Adrenal gland (tissue), 12 donors: Measurements from ENCODE around the gene ASMTL. TPM values are rescaled to one million over a fixed set of nuclear protein-coding genes. Genes with fewer than 3 reads are reported as not detected.

Source experiments
- DNase-seq, 7 donors: peaks; one replicate each; pipeline ENCODE4 v3.0.0-alpha.2; 2019 to 2020
- H3K27ac ChIP-seq, 5 donors: fragments of 200-600 bp; sonication (generic) in 4 of 5; 1 replicate in 3 of 5; 2 replicates in 2 of 5; pipeline versions ENCODE4 v1.5.1 to v1.8.0; 2016 to 2020; ENCODE audit warnings: mild to moderate bottlenecking in 1 of 5
- H3K27me3 ChIP-seq: fragments of 200-600 bp; 2 replicates; pipeline ENCODE4 v1.8.0; 2021
- H3K36me3 ChIP-seq, 2 donors: fragments of 200-600 bp; replicated peaks in 1 of 2; 1 replicate in 1 of 2; 2 replicates in 1 of 2; pipeline versions ENCODE4 v1.5.1 to v1.8.0; 2018 to 2022
- H3K4me1 ChIP-seq, 2 donors: fragments of 200-600 bp; replicated peaks in 1 of 2; 1 replicate in 1 of 2; 2 replicates in 1 of 2; pipeline versions ENCODE4 v1.5.1 to v1.8.0; 2018 to 2021
- H3K4me3 ChIP-seq, 4 donors: fragments of 200-600 bp; sonication (generic) in 3 of 4; one replicate each; pipeline ENCODE4 v1.5.1; 2016 to 2018
- H3K9me3 ChIP-seq, 3 donors: fragments of 200-600 bp; sonication (generic) in 1 of 3; replicated peaks in 1 of 3; 1 replicate in 2 of 3; 2 replicates in 1 of 3; pipeline versions ENCODE4 v1.5.1 to v1.8.0; 2016 to 2021
- CTCF ChIP-seq, 6 experiments: fragments of 450-650 bp in 4 of 6; fragments of 200-600 bp in 2 of 6; sonication (generic) in 1 of 6; IDR thresholded peaks; 1 replicate in 5 of 6; 2 replicates in 1 of 6; pipeline versions ENCODE4 v1.5.1 to v1.8.0; 2016 to 2021; ENCODE audit warnings: antibody characterized with exemption in 6 of 6, mild to moderate bottlenecking in 2 of 6, moderate library complexity in 1 of 6
- POLR2A ChIP-seq, 2 donors: fragments of 450-650 bp; IDR thresholded peaks; one replicate each; pipeline ENCODE4 v1.6.1; 2017; ENCODE audit warnings: antibody characterized with exemption in 2 of 2, mild to moderate bottlenecking in 2 of 2, moderate library complexity in 1 of 2
- WGBS, 4 donors: extraction: QIAGEN DNeasy Blood & Tissue Kit in 2 of 4; methylation state at CpG; one replicate each; pipeline versions ENCODE4 v1.1.5 to v1.1.7; 2013 to 2017; 5-methylcytosine and 5-hydroxymethylcytosine counted together
- intact Hi-C, 2 donors: fragments of 100-400 bp; cut with DNase I; formaldehyde crosslinking; loops; one replicate each; pipeline versions ENCODE4 v1.14.1 to v1.15.0; 2022 to 2023
- polyA plus RNA-seq, 3 donors: library from polyadenylated mRNA; stranded (reverse); fragments of 200-250 nt in 2 of 3; fragments of 350-450 nt in 1 of 3; fragmentation: Illumina TruSeq in 1 of 3; extraction: RNeasy Lipid Tissue Mini Kit (QIAGEN cat#74804) in 1 of 3; gene quantifications; one replicate each; pipeline ENCODE4 v1.2.3, GENCODE V29; 2013 to 2014
- total RNA-seq, 9 donors: library from RNA; depleted of rRNA in 4 of 9; stranded (reverse); fragments of >200 nt in 4 of 9; fragments of 120-200 nt in 1 of 9; fragmentation: NEBNext Ultra II Directional in 1 of 9; extraction: Animal tissue kit (Norgen Biotek cat#: 25700) in 1 of 9; gene quantifications; one replicate each; pipeline versions ENCODE4 v1.1.0 to v1.2.4, GENCODE V29; 2013 to 2023
- donor health status: healthy with polysubstance abuse.
- donor health status: Bipolar disorder and iron deficiency.
- donor health status: DM: yes; HTN: yes; CAD: no.
- donor health status: DM: no; HTN: no; CAD: no.
- donor health status: DM: no; HTN: no; CAD: no.
- donor health status: DM: yes; HTN: yes; CAD: no.

The ASMTL gene
- total and polyA plus RNA-seq, 12 donors = 7.9 to 35.5 (median 30.9) TPM

GRCh38 chrX:1419545-1420355 is 33.0 kb downstream of the ASMTL start:
- Histone ChIP-seq H3K4me1 (no peaks in the 10 kb centered on the region), H3K27me3 (no peaks in the 10 kb centered on the region), H3K9me3 (no peaks in the 10 kb centered on the region), H3K36me3 (peaks cover 0 to 6% of the 10 kb centered on the region in 2 donors), H3K4me3 (no peak overlapping the region), H3K27ac (no peak overlapping the region)
- 80 to 87% (median 81%) methylated on average over 13 to 19 of the region's 19 CpGs for WGBS, 4 donors
- peak in 1 of 7 donors; percentile 10 for DNase-seq
- TF ChIP-seq CTCF (IDR thresholded peaks at IDR 0.05) (no peak), POLR2A (IDR thresholded peaks at IDR 0.05) (no peak)
- intact Hi-C loops = no loop called here

GRCh38 chrX:1418901-1419544 is 33.7 kb downstream of the ASMTL start:
- no peak overlapping the region for H3K4me3 ChIP-seq
- H3K9me3 ChIP-seq = no peaks in the 10 kb centered on the region
- peaks cover 0 to 8% of the 10 kb centered on the region in 2 donors for H3K36me3 ChIP-seq
- H3K4me1 ChIP-seq = no peaks in the 10 kb centered on the region
- H3K27me3 ChIP-seq = no peaks in the 10 kb centered on the region
- no peak overlapping the region for H3K27ac ChIP-seq
- intact Hi-C loops = no loop called here
- DNase-seq = peak; percentile 38 to 80 (median 61)
- TF ChIP-seq POLR2A (IDR thresholded peaks at IDR 0.05) (no peak), CTCF (IDR thresholded peaks at IDR 0.05) (no peak)
- WGBS, 4 donors = 74 to 86% (median 83%) methylated on average over 6 to 29 of the region's 29 CpGs

- no peaks in the 10 kb centered on the region for H3K4me1 ChIP-seq
- 86 to 92% (median 89%) methylated on average over 12 to 20 of the region's 20 CpGs for WGBS, 4 donors
- intact Hi-C loops = no loop called here
- TF ChIP-seq CTCF (IDR thresholded peaks at IDR 0.05) = no peak
- no peak for TF ChIP-seq POLR2A (IDR thresholded peaks at IDR 0.05)
- DNase-seq = peak in 1 of 7 donors; percentile 10
- no peak overlapping the region for H3K27ac ChIP-seq
- no peaks in the 10 kb centered on the region for H3K27me3 ChIP-seq
- H3K36me3 ChIP-seq = peaks cover 0 to 12% of the 10 kb centered on the region in 2 donors
- H3K9me3 ChIP-seq = no peaks in the 10 kb centered on the region
- H3K4me3 ChIP-seq = no peak overlapping the region
These were observed 34.6 kb downstream of the ASMTL start for GRCh38 chrX:1417921-1418771.
